Trophoblast cell (in vitro differentiated cells and primary cell): ENCODE data around the gene ZNF688.
A peak's percentile ranks its signal among the peaks of the same experiment; 100 is the strongest.

Source experiments
- DNase-seq, 2 donors: peaks; one replicate each; pipeline ENCODE4 v3.0.0-alpha.2; 2016
- H2AFZ ChIP-seq: 2 replicates; pipeline ENCODE4 v1.6.1; 2013; ENCODE audit warnings: low read length, moderate library complexity, mild to moderate bottlenecking; ENCODE audit not compliant: insufficient read depth, poor library complexity
- H2AK5ac ChIP-seq: 2 replicates; pipeline ENCODE4 v1.6.1; 2013; ENCODE audit warnings: mild to moderate bottlenecking, low read length
- H2BK120ac ChIP-seq: 2 replicates; pipeline ENCODE4 v1.6.1; 2013; ENCODE audit warnings: low read length, mild to moderate bottlenecking, moderate library complexity; ENCODE audit not compliant: insufficient read depth, poor library complexity
- H2BK12ac ChIP-seq: 2 replicates; pipeline ENCODE4 v1.6.1; 2013; ENCODE audit warnings: mild to moderate bottlenecking, low read length, moderate library complexity
- H2BK5ac ChIP-seq: 2 replicates; pipeline ENCODE4 v1.6.1; 2013; ENCODE audit warnings: low read length, low read depth, moderate library complexity, mild to moderate bottlenecking; ENCODE audit not compliant: poor library complexity
- H3K14ac ChIP-seq: 2 replicates; pipeline ENCODE4 v1.6.1; 2013; ENCODE audit warnings: mild to moderate bottlenecking, low read length
- H3K18ac ChIP-seq: 2 replicates; pipeline ENCODE4 v1.6.1; 2013; ENCODE audit warnings: mild to moderate bottlenecking, low read length
- H3K23ac ChIP-seq: 2 replicates; pipeline ENCODE4 v1.6.1; 2013; ENCODE audit warnings: low read length
- H3K27ac ChIP-seq: 2 replicates; pipeline ENCODE4 v1.5.1; 2013; ENCODE audit warnings: low read depth, mild to moderate bottlenecking, inconsistent platforms, low read length, moderate library complexity
- H3K27me3 ChIP-seq: 2 replicates; pipeline ENCODE4 v1.6.1; 2013; ENCODE audit warnings: inconsistent platforms, mild to moderate bottlenecking, low read length, moderate library complexity; ENCODE audit not compliant: insufficient read depth
- H3K36me3 ChIP-seq, 2 experiments: 1 replicate in 1 of 2; 2 replicates in 1 of 2; pipeline ENCODE4 v1.6.1; 2013; ENCODE audit warnings: low read length in 2 of 2, mild to moderate bottlenecking in 2 of 2, moderate library complexity in 1 of 2; ENCODE audit not compliant: insufficient read depth in 2 of 2, control insufficient read depth in 1 of 2
- H3K4ac ChIP-seq: 2 replicates; pipeline ENCODE4 v1.6.1; 2013; ENCODE audit warnings: low read depth, mild to moderate bottlenecking, low read length, moderate library complexity
- H3K4me1 ChIP-seq, 2 experiments: 1 replicate in 1 of 2; 2 replicates in 1 of 2; pipeline ENCODE4 v1.6.1; 2013; ENCODE audit warnings: low read length in 2 of 2, mild to moderate bottlenecking in 2 of 2, moderate library complexity in 1 of 2; ENCODE audit not compliant: insufficient read depth in 2 of 2, control insufficient read depth in 1 of 2
- H3K4me2 ChIP-seq: 2 replicates; pipeline ENCODE4 v1.6.1; 2013; ENCODE audit warnings: inconsistent platforms, mild to moderate bottlenecking, low read length, moderate library complexity
- H3K4me3 ChIP-seq: 2 replicates; pipeline ENCODE4 v1.5.1; 2013; ENCODE audit warnings: mild to moderate bottlenecking, low read depth, low read length, inconsistent platforms
- H3K79me1 ChIP-seq: one replicate; pipeline ENCODE4 v1.6.1; 2013; ENCODE audit warnings: low read length
- H3K79me2 ChIP-seq: 2 replicates; pipeline ENCODE4 v1.6.1; 2013; ENCODE audit warnings: low read length, mild to moderate bottlenecking; ENCODE audit not compliant: control insufficient read depth, insufficient read depth, poor library complexity
- H3K9ac ChIP-seq: 2 replicates; pipeline ENCODE4 v1.6.1; 2013; ENCODE audit warnings: mild to moderate bottlenecking, low read length
- H3K9me3 ChIP-seq: 2 replicates; pipeline ENCODE4 v1.6.1; 2013; ENCODE audit warnings: low read depth, mild to moderate bottlenecking, control low read depth, inconsistent platforms, low read length; ENCODE audit not compliant: insufficient read depth
- H4K12ac ChIP-seq: 2 replicates; pipeline ENCODE4 v1.6.1; 2013; ENCODE audit warnings: low read depth, mild to moderate bottlenecking, low read length, moderate library complexity
- H4K8ac ChIP-seq: 2 replicates; pipeline ENCODE4 v1.6.1; 2013; ENCODE audit warnings: low read depth, mild to moderate bottlenecking, low read length, moderate library complexity
- H4K91ac ChIP-seq: one replicate; pipeline ENCODE4 v1.6.1; 2013; ENCODE audit warnings: low read depth, mild to moderate bottlenecking, low read length, moderate library complexity
- WGBS: extraction: QIAGEN DNeasy Blood & Tissue Kit; methylation state at CpG from one replicate; pipeline ENCODE4 v1.1.7; 2013; ENCODE audit warnings: missing lambda C conversion rate; ENCODE audit not compliant: insufficient read length, insufficient coverage; ENCODE audit errors: extremely low coverage; 5-methylcytosine and 5-hydroxymethylcytosine counted together

Gene ZNF688

DNA sequence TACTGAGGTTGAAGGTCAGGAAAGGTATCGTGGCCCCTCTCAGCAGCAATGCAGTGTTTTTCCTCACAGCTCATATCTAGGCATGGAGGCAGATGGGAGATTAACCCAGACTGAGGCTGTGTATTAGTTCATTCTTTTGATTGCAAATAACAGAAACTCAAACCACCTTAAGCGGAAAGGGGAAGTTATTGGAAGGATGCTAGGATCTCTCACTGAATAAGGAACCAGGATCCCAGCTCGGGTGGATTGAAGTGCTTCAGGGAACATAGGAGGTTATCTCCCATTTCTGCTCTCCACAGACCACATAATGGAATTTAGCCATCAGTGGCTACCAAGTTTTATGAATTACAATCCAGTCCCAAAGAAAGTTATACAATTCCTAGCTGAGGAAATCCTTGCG, 30.5 kb upstream of the ZNF688 start:
- no peak overlapping the region for H4K12ac ChIP-seq
- H4K8ac ChIP-seq, result no peak overlapping the region
- H3K79me1 ChIP-seq, result no peaks in the 10 kb centered on the region
- no peak overlapping the region for H3K14ac ChIP-seq
- H3K27me3 ChIP-seq, result no peaks in the 10 kb centered on the region
- peaks cover 12 to 27% of the 10 kb centered on the region in 2 experiments for H3K36me3 ChIP-seq
- no peak overlapping the region for H3K4me2 ChIP-seq
- H3K23ac ChIP-seq, result no peak overlapping the region
- peak in 1 of 2 donors; percentile 1 for DNase-seq
- H3K4ac ChIP-seq, result no peak overlapping the region
- H2BK5ac ChIP-seq, result no peak overlapping the region
- no peak overlapping the region for H2BK120ac ChIP-seq
- H3K18ac ChIP-seq, result no peak overlapping the region
- no CpG with 5 or more reads among the region's 4 CpGs for WGBS
- no peak overlapping the region for H3K9ac ChIP-seq
- peaks cover 2% of the 10 kb centered on the region for H3K9me3 ChIP-seq
- H3K4me3 ChIP-seq, result no peak overlapping the region
- no peak overlapping the region for H2AK5ac ChIP-seq
- no peak overlapping the region for H2AFZ ChIP-seq
- no peak overlapping the region for H2BK12ac ChIP-seq
- H3K79me2 ChIP-seq, result no peaks in the 10 kb centered on the region
- H3K4me1 ChIP-seq, result no peaks in the 10 kb centered on the region
- no peak overlapping the region for H4K91ac ChIP-seq
- no peak overlapping the region for H3K27ac ChIP-seq

DNA sequence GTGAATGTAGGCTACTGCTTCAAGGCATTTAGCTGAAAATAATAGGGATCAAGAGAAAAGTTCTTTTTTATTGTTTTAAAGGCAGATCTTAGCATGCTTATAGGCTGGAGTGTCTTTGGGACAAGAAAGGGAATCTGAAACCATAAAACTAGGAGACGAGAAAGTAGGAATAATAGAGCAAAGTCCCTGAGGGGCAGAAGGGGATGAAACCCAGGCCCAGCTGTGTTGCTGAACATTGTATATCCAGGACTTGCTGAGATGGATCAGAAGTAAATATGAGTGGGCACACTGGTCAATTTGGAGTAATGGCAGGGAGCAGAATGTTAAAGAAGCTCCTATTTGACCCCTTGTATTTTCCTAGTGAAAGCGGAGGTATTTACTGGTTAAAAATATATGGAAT, 29.4 kb upstream of the ZNF688 start:
- no CpG with 5 or more reads among the region's 2 CpGs for WGBS
- H4K8ac ChIP-seq, result no peak overlapping the region
- H3K9ac ChIP-seq, result no peak overlapping the region
- no peak overlapping the region for H2BK120ac ChIP-seq
- no peak overlapping the region for H4K12ac ChIP-seq
- DNase-seq, result no peak
- no peaks in the 10 kb centered on the region for H3K4me1 ChIP-seq
- H2AFZ ChIP-seq, result no peak overlapping the region
- H3K4ac ChIP-seq, result no peak overlapping the region
- no peak overlapping the region for H4K91ac ChIP-seq
- H2BK12ac ChIP-seq, result no peak overlapping the region
- peaks cover 12 to 25% of the 10 kb centered on the region in 2 experiments for H3K36me3 ChIP-seq
- H3K79me2 ChIP-seq, result no peaks in the 10 kb centered on the region
- H3K9me3 ChIP-seq, result peaks cover 2% of the 10 kb centered on the region
- H3K27me3 ChIP-seq, result no peaks in the 10 kb centered on the region
- no peak overlapping the region for H3K18ac ChIP-seq
- no peak overlapping the region for H3K27ac ChIP-seq
- H2AK5ac ChIP-seq, result no peak overlapping the region
- no peak overlapping the region for H3K23ac ChIP-seq
- H2BK5ac ChIP-seq, result no peak overlapping the region
- H3K4me3 ChIP-seq, result no peak overlapping the region
- no peaks in the 10 kb centered on the region for H3K79me1 ChIP-seq
- no peak overlapping the region for H3K4me2 ChIP-seq
- H3K14ac ChIP-seq, result no peak overlapping the region

DNA sequence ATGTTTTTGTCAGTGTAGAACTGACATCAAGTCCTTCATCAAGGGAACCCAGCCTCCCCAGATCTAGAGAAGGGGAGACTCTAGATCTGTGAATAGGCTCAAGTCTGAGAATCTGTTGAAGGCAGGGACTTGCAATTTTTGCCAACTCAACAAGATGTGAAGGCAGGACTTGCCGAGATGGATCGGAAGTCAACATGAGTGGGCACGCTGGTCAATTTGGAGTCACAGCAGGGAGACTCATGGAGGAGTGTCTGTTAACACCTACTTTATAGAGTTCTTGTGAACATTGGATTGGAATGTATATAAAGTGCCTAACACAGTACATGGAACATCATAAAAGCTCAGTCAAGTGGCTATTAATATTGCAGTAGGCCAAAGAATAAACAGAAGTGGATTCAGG, 28.7 kb upstream of the ZNF688 start:
- H4K12ac ChIP-seq, result no peak overlapping the region

DNA sequence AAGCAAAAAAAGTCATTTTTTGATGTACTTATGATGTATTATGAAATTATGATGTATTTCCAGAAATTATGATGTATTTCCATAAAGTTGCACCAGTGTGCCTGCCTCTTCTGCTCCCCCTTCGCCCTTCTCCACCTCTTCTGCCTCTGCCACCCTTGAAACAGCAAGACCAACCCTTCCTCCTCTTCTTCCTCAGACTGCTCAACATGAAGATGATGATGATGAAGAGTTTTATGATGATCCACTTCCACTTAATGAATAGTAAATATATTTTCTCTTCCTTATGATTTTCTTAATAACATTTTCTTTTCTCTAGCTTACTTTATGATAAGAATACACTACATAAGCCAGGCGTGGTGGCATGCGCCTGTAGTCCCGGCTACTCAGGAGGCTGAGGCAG, 21.4 kb upstream of the ZNF688 start:
- no peak overlapping the region for H2AK5ac ChIP-seq
- no peak overlapping the region for H3K4me2 ChIP-seq
- DNase-seq, result no peak
- H3K9me3 ChIP-seq, result no peaks in the 10 kb centered on the region
- no peak overlapping the region for H2BK12ac ChIP-seq
- no peak overlapping the region for H4K91ac ChIP-seq
- H3K4me1 ChIP-seq, result no peaks in the 10 kb centered on the region
- no peak overlapping the region for H3K14ac ChIP-seq
- no peaks in the 10 kb centered on the region for H3K79me2 ChIP-seq
- H3K27me3 ChIP-seq, result no peaks in the 10 kb centered on the region
- H3K23ac ChIP-seq, result no peak overlapping the region
- H4K12ac ChIP-seq, result no peak overlapping the region
- H4K8ac ChIP-seq, result no peak overlapping the region
- WGBS, result no CpG with 5 or more reads among the region's 4 CpGs
- no peak overlapping the region for H2BK5ac ChIP-seq
- no peak overlapping the region for H2AFZ ChIP-seq
- no peak overlapping the region for H3K18ac ChIP-seq
- H3K9ac ChIP-seq, result no peak overlapping the region
- H3K36me3 ChIP-seq, result peaks cover 0 to 2% of the 10 kb centered on the region in 2 experiments
- H2BK120ac ChIP-seq, result no peak overlapping the region
- no peak overlapping the region for H3K4me3 ChIP-seq
- no peaks in the 10 kb centered on the region for H3K79me1 ChIP-seq
- H3K27ac ChIP-seq, result no peak overlapping the region
- no peak overlapping the region for H3K4ac ChIP-seq

More for the DNA sequence above, 28.7 kb upstream of the ZNF688 start:
- no CpG with 5 or more reads among the region's 3 CpGs for WGBS
- Histone ChIP-seq H3K18ac (no peak overlapping the region), H4K91ac (no peak overlapping the region), H3K23ac (no peak overlapping the region), H3K4me1 (no peaks in the 10 kb centered on the region), H3K9ac (no peak overlapping the region), H3K27me3 (no peaks in the 10 kb centered on the region), H3K79me1 (no peaks in the 10 kb centered on the region), H3K36me3 (peaks cover 11 to 23% of the 10 kb centered on the region in 2 experiments), H4K8ac (no peak overlapping the region), H3K9me3 (peaks cover 2% of the 10 kb centered on the region), H2AK5ac (no peak overlapping the region), H3K27ac (no peak overlapping the region), H3K14ac (no peak overlapping the region), H3K4ac (no peak overlapping the region), H3K4me2 (no peak overlapping the region), H2BK12ac (no peak overlapping the region), H2BK120ac (no peak overlapping the region), H3K79me2 (no peaks in the 10 kb centered on the region), H2AFZ (no peak overlapping the region), H2BK5ac (no peak overlapping the region), H3K4me3 (no peak overlapping the region)
- no peak for DNase-seq
